ENCODE results near the gene REG3A.

GRCh38 chr2:79171348-79171958, 11.9 kb upstream of the REG3A start:
- no peak for TF ChIP-seq CTCF (IDR thresholded peaks at IDR 0.05)
- no peak for TF ChIP-seq POLR2A (IDR thresholded peaks at IDR 0.05)

Measured in lower leg skin (tissue), 3 donors.